22Rv1 (cell line): ENCODE results near the gene SLC12A2.
A peak's percentile ranks its signal among the peaks of the same experiment; 100 is the strongest.

ENCODE experiments used
- ZFX ChIP-seq: fragments of 450-650 bp; IDR thresholded peaks from 2 replicates; pipeline ENCODE4 v1.6.1; 2017; ENCODE audit warnings: antibody characterized with exemption, borderline replicate concordance
- TF ChIP-seq, protein P1 (sequence below): fragments of 450-650 bp; IDR thresholded peaks from 2 replicates; pipeline ENCODE4 v1.5.1; 2017; ENCODE audit warnings: mild to moderate bottlenecking

DNA sequence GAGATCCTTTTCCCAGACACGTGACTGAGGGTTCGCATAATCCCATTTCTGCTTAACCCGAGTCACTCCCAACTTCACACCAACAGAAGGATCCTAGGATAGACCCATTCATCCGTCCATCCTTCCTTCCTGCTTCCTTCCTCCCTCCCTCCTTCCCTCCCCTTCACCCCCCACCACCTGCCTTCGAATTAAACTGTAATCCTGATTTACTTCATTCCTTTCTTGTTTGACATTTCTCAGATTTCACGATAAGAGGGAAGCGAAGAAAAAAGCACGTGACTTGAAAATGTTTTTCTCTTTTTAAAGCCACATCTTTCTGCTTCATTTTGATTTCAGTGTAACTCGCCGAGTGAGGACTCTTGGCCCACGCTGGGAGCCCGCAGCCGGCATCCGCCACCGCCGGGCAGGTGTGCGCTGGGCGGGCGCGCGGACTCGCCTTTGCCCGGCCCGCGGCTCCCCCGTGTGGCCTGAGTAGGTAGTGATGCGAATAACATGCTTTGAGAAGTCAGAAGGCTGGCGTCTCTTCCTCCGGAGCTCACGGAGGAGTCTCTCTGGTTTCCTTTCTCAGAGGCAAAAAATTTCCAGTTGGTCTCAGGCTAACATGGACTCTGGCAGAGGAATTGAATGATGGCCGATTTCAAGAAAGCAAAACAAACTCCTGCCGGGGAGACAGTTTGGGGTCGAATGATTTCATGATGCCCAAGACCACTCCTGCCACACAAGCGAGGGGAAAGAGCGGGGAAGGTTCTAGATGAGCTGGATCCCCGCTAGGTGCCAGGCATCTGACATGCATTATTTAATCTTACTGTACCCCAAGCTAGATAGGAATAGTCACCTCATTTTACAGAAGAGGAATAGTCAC is 117.7 kb downstream of the SLC12A2 start:
- TF ChIP-seq, protein P1, sequence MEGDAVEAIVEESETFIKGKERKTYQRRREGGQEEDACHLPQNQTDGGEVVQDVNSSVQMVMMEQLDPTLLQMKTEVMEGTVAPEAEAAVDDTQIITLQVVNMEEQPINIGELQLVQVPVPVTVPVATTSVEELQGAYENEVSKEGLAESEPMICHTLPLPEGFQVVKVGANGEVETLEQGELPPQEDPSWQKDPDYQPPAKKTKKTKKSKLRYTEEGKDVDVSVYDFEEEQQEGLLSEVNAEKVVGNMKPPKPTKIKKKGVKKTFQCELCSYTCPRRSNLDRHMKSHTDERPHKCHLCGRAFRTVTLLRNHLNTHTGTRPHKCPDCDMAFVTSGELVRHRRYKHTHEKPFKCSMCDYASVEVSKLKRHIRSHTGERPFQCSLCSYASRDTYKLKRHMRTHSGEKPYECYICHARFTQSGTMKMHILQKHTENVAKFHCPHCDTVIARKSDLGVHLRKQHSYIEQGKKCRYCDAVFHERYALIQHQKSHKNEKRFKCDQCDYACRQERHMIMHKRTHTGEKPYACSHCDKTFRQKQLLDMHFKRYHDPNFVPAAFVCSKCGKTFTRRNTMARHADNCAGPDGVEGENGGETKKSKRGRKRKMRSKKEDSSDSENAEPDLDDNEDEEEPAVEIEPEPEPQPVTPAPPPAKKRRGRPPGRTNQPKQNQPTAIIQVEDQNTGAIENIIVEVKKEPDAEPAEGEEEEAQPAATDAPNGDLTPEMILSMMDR = peak; percentile 96
- no peak for TF ChIP-seq ZFX
